Stimulated activated CD4-positive, alpha-beta T cell treated with anti-CD3 and anti-CD28 coated beads, Interleukin-12 subunit alpha, Interleukin-12 subunit beta, amount 100 ng/mL, for 48 hours (primary cell): Measurements from ENCODE around the gene ARHGAP40.

Experiments used
- DNase-seq, 3 donors: peaks; one replicate each; pipeline ENCODE4 v3.0.0-alpha.2; 2020; ENCODE audit warnings: low read depth in 2 of 3, low spot score in 1 of 3

Gene ARHGAP40

DNA sequence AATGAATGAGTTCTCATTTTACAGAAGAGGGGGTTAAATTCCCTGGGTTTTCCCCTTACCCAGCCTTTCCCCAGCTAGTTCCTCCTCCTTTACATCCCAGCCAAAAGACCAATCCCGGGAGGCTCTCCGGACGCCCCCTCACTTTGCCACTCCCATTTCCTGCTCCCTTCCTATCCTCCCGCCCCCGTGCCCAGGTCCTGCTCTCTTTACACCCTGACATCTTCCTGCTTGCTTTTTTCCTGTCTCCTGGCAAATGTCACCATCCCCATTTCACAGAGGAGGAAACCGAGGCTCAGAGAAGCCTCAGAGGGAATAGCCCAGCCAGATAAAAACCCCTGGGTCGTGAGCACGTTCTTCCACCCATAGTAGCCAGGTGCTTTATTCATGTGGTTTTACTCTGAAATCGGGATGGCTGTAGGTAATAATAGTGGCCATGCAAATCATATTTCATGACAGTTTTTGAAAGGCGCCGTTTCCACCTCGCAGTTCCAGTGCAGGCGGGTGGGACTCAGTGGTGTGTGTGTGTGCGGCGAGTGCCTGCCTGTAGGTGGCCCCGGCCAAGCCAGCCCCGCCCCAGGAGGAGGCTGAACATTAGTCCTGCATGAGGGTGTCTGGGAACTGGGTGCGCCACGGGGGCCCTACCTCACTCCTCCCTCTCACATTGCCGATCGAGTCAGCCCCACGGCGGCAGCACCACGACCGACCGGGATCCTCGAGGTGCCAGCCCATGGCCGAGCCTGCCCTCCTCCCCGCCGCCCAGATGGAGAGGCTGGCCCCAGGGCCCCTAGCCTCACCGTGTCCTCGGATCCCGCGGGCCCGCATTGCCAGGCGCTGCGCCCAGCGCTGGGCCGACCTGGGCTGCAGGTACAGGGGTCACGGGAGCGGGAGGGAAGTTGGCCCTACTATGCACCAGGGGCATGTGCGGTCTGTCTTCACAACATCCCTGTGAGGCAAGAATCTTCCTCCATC is at the start of gene ARHGAP40:
Gene ARHGAP40 (plus strand): TSS at position 594 of the 969 bp plus-strand sequence.
- DNase-seq: peak in 1 of 3 donors; percentile 4

DNA sequence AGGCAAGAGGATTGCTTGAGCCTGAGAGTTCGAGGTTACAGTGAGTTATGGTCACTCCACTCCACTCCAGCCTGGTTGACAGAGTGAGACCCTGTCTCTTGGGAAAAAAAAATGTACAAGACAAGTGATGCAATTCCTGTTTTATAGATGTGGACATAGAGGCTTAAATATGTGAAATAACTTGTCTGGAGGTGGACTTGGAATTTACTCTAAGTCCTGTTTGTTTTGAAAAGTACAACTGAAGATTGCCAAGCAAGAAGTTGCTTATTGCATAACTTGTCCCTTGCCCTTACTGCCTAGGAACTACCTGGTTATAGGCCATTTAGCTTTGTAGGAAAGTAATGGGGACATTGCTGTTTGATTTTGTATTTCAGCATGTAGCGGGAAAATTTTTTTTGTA is 46.6 kb upstream of the ARHGAP40 start:
- no peak for DNase-seq

DNA sequence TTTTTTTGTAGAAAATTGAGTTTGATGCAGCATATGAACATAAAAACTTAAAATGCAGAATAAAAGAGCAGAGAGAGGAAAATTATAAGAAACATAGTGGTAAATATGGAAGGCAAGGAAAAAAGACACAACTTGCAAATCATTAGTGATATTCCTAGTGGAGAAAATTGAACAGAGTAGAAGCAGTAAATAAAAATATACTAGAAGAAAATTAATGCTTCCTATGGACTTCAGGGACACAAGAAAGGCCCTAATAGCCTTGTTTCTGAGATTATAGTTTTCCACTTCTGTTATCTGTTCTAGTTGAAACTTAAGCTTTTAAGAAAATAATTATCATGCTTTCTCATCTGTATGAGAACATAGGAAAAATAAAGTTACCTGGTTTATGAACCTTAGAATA is 46.2 kb upstream of the ARHGAP40 start:
- DNase-seq: no peak

GRCh38 chr20:38557174-38557573 is 44.4 kb upstream of the ARHGAP40 start:
- DNase-seq: no peak

GRCh38 chr20:38558596-38559360 is 42.8 kb upstream of the ARHGAP40 start:
- no peak for DNase-seq

- no peak for DNase-seq
Measured at GRCh38 chr20:38559764-38560163, 41.8 kb upstream of the ARHGAP40 start.

- no peak for DNase-seq
Measured at GRCh38 chr20:38563802-38564431, 37.7 kb upstream of the ARHGAP40 start.

- no peak for DNase-seq
Measured at GRCh38 chr20:38564680-38565079, 36.9 kb upstream of the ARHGAP40 start.

- DNase-seq: no peak
Measured at GRCh38 chr20:38566036-38566598, 35.5 kb upstream of the ARHGAP40 start.

DNA sequence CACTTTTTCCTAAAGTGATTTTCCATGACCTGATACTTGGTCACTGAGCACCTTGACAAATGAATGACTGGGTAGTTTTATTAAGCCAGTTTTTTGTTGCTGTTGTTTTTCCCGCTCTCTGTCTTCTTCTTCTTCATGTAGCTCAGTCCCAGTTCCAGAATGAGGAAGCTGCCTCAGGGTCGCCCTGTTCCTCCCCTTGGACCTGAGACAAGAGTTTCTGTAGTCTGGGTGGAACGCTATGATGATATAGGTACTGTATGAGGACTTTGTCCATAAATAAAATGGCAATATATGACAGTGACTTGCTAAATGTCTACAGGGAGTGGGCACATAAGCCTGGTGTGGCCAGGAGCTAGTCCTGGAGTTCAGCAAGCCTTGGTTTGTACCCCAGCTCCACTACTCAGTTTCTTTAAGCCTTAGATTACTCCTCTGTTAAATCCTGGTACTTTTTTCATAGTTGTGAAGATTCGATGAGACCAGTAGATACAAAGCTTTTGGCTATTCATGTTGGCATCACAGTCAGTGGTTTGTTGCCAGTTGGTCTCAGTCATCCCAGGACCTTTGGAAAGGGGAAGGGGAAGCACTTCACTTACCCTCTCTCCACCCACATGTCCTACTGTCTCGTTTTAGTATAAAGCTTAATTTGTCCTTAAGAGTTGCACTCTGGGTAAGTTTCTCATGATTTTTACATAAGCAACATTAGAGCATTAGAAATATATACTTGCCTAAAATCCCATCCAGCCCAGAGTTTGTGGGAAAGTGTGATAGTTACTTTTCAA is 31.7 kb upstream of the ARHGAP40 start:
- DNase-seq: no peak

DNA sequence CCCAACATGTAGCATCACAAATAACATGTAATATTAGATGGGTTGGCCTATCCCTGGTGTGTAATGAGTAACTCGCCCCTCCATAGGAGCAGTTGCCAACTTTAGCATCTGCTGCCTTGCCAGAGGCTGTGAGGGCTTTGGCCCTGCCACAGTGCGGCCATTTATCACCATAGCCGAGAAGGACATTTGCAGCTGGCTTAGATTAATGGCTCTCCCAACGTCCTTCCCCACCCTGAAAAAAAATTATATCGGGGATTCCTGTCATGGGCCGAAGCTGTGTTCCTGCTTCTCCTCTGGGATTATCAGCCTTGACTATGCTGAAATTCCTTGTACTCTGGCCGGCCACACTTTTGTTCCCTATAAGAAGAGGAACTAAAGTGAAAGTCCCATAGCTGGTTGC is 28.2 kb upstream of the ARHGAP40 start:
- DNase-seq: no peak

DNA sequence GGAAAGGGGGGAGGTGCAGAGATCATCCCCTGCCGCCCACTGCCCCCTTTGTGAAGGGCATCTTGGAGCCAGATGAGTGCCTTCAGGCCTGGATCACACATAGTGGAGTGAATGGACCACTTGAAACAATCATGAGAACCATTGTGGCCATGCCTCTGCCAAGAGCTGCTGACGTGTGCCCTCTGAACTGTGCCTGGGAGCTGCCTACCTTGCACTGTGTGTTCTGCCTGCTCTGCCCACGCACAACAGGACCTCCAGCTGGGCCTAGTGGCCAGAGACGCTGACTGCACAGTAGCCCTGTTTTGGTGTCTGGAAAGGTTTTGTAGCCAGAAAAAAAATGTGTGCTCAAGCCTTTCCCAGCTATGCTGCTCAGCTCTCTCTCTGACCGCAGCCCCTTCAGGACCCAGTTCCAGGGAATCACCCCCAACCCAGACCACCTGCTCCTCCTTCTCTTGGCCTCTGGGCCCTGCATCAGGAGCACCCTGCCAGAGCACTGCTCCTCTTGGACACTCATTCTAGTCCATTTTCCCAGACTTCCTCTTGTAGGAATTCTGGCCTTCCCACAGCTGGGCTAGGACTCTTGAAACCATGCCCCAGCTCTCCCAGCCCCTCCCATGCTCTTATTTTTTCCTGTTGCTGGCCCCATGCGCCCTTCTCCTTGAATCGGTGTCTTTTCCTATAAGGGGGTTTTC is 22.2 kb upstream of the ARHGAP40 start:
- no peak for DNase-seq

DNA sequence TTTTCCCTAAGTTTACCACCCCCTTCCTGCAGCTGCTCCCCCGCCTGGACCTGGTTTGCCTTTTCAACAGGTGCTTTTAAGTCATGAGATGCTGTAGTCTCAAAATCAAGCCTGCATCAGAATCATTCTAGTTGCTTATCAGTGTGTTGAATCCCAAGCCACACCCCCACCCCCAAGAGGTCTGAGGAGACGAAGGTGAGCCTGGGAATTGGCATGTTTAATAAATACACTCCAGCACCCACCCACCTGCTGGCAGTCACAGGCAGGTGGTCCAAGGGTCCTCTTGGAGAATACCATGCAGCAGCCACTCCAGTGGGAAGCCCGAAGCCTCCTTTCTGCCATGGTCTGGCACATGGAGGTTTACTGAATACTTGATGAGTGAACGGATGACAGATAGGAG is 21.7 kb upstream of the ARHGAP40 start:
- DNase-seq: no peak

DNA sequence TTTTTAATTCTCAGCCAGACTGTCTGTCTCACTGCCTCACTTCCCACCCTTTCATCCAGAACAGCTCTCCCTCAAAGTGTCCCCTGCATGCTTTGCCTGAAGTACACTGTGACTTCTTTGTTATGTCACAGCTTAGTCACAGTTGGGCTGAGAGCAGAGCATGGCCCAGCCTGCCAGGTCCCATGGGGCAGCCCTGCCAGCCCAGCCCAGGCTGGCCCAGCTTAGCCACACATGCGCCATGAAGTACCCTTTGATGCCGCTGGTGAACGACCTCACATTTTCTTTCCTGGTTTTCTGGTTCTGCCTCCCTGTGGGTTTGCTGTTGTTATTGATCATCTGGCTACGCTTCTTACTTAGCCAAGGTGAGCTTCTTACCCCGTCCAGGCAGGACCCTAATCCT is 20.6 kb upstream of the ARHGAP40 start, which contains the start of gene ADIG:
Gene ADIG (plus strand): TSS at position 185 of the 400 bp plus-strand sequence. CDS start 54 bp downstream, at position 239.
- no peak for DNase-seq

GRCh38 chr20:38581830-38582358 is 19.7 kb upstream of the ARHGAP40 start:
- no peak for DNase-seq

GRCh38 chr20:38583306-38583705 is 18.3 kb upstream of the ARHGAP40 start:
- DNase-seq: no peak

DNA sequence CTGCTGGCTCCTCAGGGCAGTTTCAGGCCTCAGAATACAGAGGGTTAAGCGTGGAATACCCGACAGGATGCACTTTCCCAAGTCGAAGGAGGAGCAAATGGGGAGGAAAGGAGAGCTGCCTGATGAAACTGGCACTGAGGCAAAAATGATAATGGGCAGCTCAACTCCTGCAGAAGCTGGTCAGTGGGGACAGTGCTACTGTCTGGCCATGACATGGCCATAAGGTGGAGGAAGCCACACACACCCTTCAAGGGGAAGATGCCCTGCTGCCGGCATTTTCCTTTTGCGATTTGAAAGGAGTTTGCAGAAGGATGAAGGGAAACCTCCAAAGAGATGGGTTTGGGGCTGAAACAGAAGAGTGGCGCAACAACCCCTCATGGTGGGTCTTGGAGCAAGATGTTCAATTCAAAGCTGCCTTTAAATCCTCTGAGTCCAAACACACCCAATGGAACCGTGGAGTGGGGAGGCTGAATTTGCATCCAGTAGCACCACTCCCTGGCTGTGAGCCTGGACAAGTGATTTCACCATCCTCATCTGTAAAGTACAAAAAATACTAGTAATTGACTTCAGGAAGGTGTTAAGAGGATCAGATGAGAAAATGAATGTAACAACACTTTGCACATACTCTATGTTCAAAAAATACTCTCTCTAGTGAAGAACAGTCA is 17.4 kb upstream of the ARHGAP40 start:
- no peak for DNase-seq

DNA sequence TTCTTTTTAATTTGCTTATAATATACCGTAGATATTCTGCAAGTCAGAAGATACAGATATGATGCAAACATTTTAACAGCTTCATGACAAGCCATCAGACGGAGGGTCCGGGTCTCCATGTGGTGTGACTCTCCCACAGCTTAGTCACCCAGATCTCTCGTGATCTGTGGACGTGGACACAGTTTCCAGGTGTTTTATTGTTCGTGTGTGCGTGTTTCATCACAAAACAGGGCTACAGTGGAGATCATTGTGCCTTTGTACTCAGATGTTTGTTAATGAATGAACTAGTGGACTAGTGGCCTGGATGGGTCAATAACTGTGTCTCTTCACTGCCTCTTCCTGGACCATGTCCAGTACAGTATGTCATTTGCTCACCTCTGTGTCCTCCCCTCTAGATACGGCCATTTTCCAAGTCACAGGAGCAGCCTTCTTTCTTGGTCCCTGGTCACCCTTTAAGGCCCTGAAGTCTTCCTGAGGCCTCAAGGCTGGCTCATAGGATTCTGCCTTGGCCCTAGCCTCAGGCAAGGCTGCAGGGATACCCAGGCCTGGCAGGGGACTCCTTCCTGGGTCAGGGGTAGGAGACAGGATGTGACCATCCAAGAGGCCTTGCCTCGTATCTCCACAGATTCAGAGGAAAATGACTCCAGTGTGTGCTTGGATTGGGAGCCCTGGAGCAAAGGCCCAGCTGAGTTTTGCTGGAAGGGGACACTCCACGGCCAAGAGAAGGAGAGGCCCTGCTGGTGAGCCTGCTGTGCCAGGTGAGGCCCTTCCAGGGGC is 16.0 kb upstream of the ARHGAP40 start:
- DNase-seq: no peak
